H9 (cell line): ENCODE data around the gene ARMC2. TPM values are rescaled to one million over a fixed set of nuclear protein-coding genes. Genes with fewer than 3 reads are reported as not detected.

Experiments
- DNase-seq: peaks from one replicate; pipeline ENCODE4 v3.0.0-alpha.2; 2017
- H2AFZ ChIP-seq: one replicate; pipeline ENCODE4 v1.6.1; 2013; ENCODE audit warnings: mild to moderate bottlenecking, low read length, control low read depth, moderate library complexity
- H2AK5ac ChIP-seq: 2 replicates; pipeline ENCODE4 v1.6.1; 2013; ENCODE audit warnings: low read length, control low read depth, mixed read lengths; ENCODE audit not compliant: insufficient read length
- H2BK120ac ChIP-seq: one replicate; pipeline ENCODE4 v1.6.1; 2013; ENCODE audit warnings: low read depth, mild to moderate bottlenecking, low read length, control low read depth, inconsistent platforms; ENCODE audit not compliant: poor library complexity, severe bottlenecking
- H2BK12ac ChIP-seq: 2 replicates; pipeline ENCODE4 v1.6.1; 2013; ENCODE audit warnings: low read length, control low read depth, mixed read lengths, low read depth; ENCODE audit not compliant: insufficient read length
- H2BK15ac ChIP-seq: 2 replicates; pipeline ENCODE4 v1.6.1; 2013; ENCODE audit warnings: low read depth, low read length, control low read depth
- H2BK20ac ChIP-seq: one replicate; pipeline ENCODE4 v1.6.1; 2013; ENCODE audit warnings: low read depth, mild to moderate bottlenecking, low read length, control low read depth, inconsistent platforms; ENCODE audit not compliant: poor library complexity, severe bottlenecking
- H2BK5ac ChIP-seq: 2 replicates; pipeline ENCODE4 v1.6.1; 2013; ENCODE audit warnings: low read length, control low read depth, mixed read lengths; ENCODE audit not compliant: insufficient read length
- H3K14ac ChIP-seq: 2 replicates; pipeline ENCODE4 v1.6.1; 2013; ENCODE audit warnings: low read length, control low read depth; ENCODE audit not compliant: insufficient read depth
- H3K18ac ChIP-seq: 2 replicates; pipeline ENCODE4 v1.6.1; 2013; ENCODE audit warnings: low read depth, mild to moderate bottlenecking, mixed read lengths, low read length, control low read depth; ENCODE audit not compliant: insufficient read length
- H3K23ac ChIP-seq: 2 replicates; pipeline ENCODE4 v1.6.1; 2013; ENCODE audit warnings: low read length, control low read depth, mixed read lengths, low read depth; ENCODE audit not compliant: insufficient read length
- H3K23me2 ChIP-seq: 2 replicates; pipeline ENCODE4 v1.6.1; 2013; ENCODE audit warnings: low read depth, mild to moderate bottlenecking, mixed read lengths, low read length, control low read depth; ENCODE audit not compliant: insufficient read length, poor library complexity, severe bottlenecking
- H3K27ac ChIP-seq: 2 replicates; pipeline ENCODE4 v1.5.1; 2013; ENCODE audit warnings: low read length, control low read depth, mixed read lengths, low read depth; ENCODE audit not compliant: insufficient read length
- H3K27me3 ChIP-seq: 2 replicates; pipeline ENCODE4 v1.6.1; 2013; ENCODE audit warnings: low read length, control low read depth, inconsistent platforms; ENCODE audit not compliant: insufficient read depth
- H3K4ac ChIP-seq: 2 replicates; pipeline ENCODE4 v1.6.1; 2013; ENCODE audit warnings: low read depth, mild to moderate bottlenecking, control low read depth, inconsistent platforms, low read length, moderate library complexity
- H3K4me1 ChIP-seq: 2 replicates; pipeline ENCODE4 v1.6.1; 2013; ENCODE audit warnings: low read length, control low read depth, inconsistent platforms; ENCODE audit not compliant: insufficient read depth
- H3K4me2 ChIP-seq: 2 replicates; pipeline ENCODE4 v1.6.1; 2013; ENCODE audit warnings: low read length, control low read depth, mixed read lengths; ENCODE audit not compliant: insufficient read length, insufficient read depth
- H3K56ac ChIP-seq: 2 replicates; pipeline ENCODE4 v1.6.1; 2013; ENCODE audit warnings: low read depth, mild to moderate bottlenecking, mixed read lengths, low read length, control low read depth; ENCODE audit not compliant: insufficient read length
- H3K79me1 ChIP-seq: 2 replicates; pipeline ENCODE4 v1.6.1; 2013; ENCODE audit warnings: low read depth, mild to moderate bottlenecking, moderate library complexity, low read length, control low read depth, inconsistent platforms; ENCODE audit not compliant: insufficient read depth, poor library complexity, severe bottlenecking
- H3K79me2 ChIP-seq: 2 replicates; pipeline ENCODE4 v1.6.1; 2013; ENCODE audit warnings: low read length, control low read depth, inconsistent platforms; ENCODE audit not compliant: insufficient read depth
- H3K9ac ChIP-seq: 2 replicates; pipeline ENCODE4 v1.6.1; 2013; ENCODE audit warnings: low read length, control low read depth, mixed read lengths; ENCODE audit not compliant: insufficient read length; ENCODE audit errors: extremely low read depth
- H3K9me3 ChIP-seq: one replicate; pipeline ENCODE4 v1.6.1; 2013; ENCODE audit warnings: low read depth, low read length, inconsistent platforms; ENCODE audit not compliant: control insufficient read depth
- H3T11ph ChIP-seq: one replicate; pipeline ENCODE4 v1.6.1; 2013; ENCODE audit warnings: mild to moderate bottlenecking, low read length, control low read depth, inconsistent platforms
- H4K20me1 ChIP-seq: one replicate; pipeline ENCODE4 v1.6.1; 2013; ENCODE audit not compliant: control insufficient read depth, insufficient read length, insufficient read depth
- H4K5ac ChIP-seq: 2 replicates; pipeline ENCODE4 v1.6.1; 2013; ENCODE audit warnings: low read depth, mild to moderate bottlenecking, mixed read lengths, low read length, control low read depth; ENCODE audit not compliant: insufficient read length
- H4K8ac ChIP-seq: replicated peaks from 2 replicates; pipeline ENCODE4 v1.6.1; 2013; ENCODE audit warnings: low read length, control low read depth, mixed read lengths, low read depth; ENCODE audit not compliant: insufficient read length
- H4K91ac ChIP-seq: 2 replicates; pipeline ENCODE4 v1.6.1; 2013; ENCODE audit warnings: low read depth, mild to moderate bottlenecking, moderate library complexity, mixed read lengths, low read length, control low read depth; ENCODE audit not compliant: insufficient read length
- H3K27ac Mint-ChIP-seq, 3 experiments: 2 replicates in 2 of 3; 3 replicates in 1 of 3; pipeline ENCODE4 v1.8.0; 2020 to 2021; ENCODE audit warnings: mixed read lengths in 3 of 3, mild to moderate bottlenecking in 1 of 3, moderate library complexity in 1 of 3
- H3K27me3 Mint-ChIP-seq: 2 replicates; pipeline ENCODE4 v1.8.0; 2021; ENCODE audit warnings: low read depth, mild to moderate bottlenecking, moderate library complexity, mixed read lengths
- H3K36me3 Mint-ChIP-seq, 3 experiments: 2 replicates in 2 of 3; 3 replicates in 1 of 3; pipeline ENCODE4 v1.8.0; 2020 to 2021; ENCODE audit warnings: low read depth in 3 of 3, mixed read lengths in 3 of 3; ENCODE audit not compliant: insufficient read depth in 1 of 3
- H3K4me1 Mint-ChIP-seq, 2 experiments: 2 replicates each; pipeline ENCODE4 v1.8.0; 2020; ENCODE audit warnings: mixed read lengths in 2 of 2
- H3K4me3 Mint-ChIP-seq, 2 experiments: 2 replicates in 1 of 2; 3 replicates in 1 of 2; pipeline ENCODE4 v1.8.0; 2020 to 2021; ENCODE audit warnings: mild to moderate bottlenecking in 2 of 2, mixed read lengths in 2 of 2, moderate library complexity in 1 of 2
- H3K9me3 Mint-ChIP-seq, 2 experiments: 2 replicates in 1 of 2; 3 replicates in 1 of 2; pipeline ENCODE4 v1.8.0; 2020; ENCODE audit warnings: mild to moderate bottlenecking in 2 of 2, mixed read lengths in 2 of 2, moderate library complexity in 1 of 2
- WGBS: extraction: QIAGEN DNeasy Blood & Tissue Kit; methylation state at CpG from one replicate; pipeline ENCODE4 v1.1.7; 2013; ENCODE audit warnings: missing lambda C conversion rate, low lambda C conversion rate, mixed read lengths; ENCODE audit not compliant: insufficient read length; ENCODE audit errors: extremely low coverage; 5-methylcytosine and 5-hydroxymethylcytosine counted together
- total RNA-seq: library from RNA; stranded (reverse); gene quantifications from 2 replicates; pipeline ENCODE4 v1.2.1, GENCODE V29; 2021
- TF ChIP-seq, protein P1 (sequence below): fragments of 200-600 bp; sonication (generic); conservative IDR thresholded peaks from 3 replicates; pipeline ENCODE4 v1.8.0; 2021; ENCODE audit warnings: antibody characterized with exemption, mild to moderate bottlenecking

ARMC2 gene
- total RNA-seq, 1 experiment from 2014 or later = 2.8 TPM

GRCh38 chr6:108822401-108822800, 25.8 kb upstream of the ARMC2 start:
- TF ChIP-seq, protein P1, sequence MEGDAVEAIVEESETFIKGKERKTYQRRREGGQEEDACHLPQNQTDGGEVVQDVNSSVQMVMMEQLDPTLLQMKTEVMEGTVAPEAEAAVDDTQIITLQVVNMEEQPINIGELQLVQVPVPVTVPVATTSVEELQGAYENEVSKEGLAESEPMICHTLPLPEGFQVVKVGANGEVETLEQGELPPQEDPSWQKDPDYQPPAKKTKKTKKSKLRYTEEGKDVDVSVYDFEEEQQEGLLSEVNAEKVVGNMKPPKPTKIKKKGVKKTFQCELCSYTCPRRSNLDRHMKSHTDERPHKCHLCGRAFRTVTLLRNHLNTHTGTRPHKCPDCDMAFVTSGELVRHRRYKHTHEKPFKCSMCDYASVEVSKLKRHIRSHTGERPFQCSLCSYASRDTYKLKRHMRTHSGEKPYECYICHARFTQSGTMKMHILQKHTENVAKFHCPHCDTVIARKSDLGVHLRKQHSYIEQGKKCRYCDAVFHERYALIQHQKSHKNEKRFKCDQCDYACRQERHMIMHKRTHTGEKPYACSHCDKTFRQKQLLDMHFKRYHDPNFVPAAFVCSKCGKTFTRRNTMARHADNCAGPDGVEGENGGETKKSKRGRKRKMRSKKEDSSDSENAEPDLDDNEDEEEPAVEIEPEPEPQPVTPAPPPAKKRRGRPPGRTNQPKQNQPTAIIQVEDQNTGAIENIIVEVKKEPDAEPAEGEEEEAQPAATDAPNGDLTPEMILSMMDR = no peak
- Histone ChIP-seq H3K4ac (no peak overlapping the region), H2AK5ac (no peak overlapping the region), H2BK12ac (no peak overlapping the region), H2BK20ac (no peak overlapping the region), H3K23me2 (no peaks in the 10 kb centered on the region), H2AFZ (no peak overlapping the region), H2BK15ac (no peak overlapping the region), H3K23ac (no peak overlapping the region), H4K5ac (no peak overlapping the region), H3K14ac (no peak overlapping the region), H3K9me3 (no peaks in the 10 kb centered on the region), H3K18ac (no peak overlapping the region), H4K91ac (no peak overlapping the region), H4K20me1 (no peaks in the 10 kb centered on the region), H3T11ph (no peak overlapping the region), H2BK5ac (no peak overlapping the region), H4K8ac (no peak overlapping the region), H3K79me2 (no peaks in the 10 kb centered on the region), H3K27me3 (no peaks in the 10 kb centered on the region), H3K79me1 (no peaks in the 10 kb centered on the region), H3K27ac (no peak overlapping the region), H3K56ac (no peak overlapping the region), H3K4me1 (no peaks in the 10 kb centered on the region), H3K4me2 (no peak overlapping the region), H2BK120ac (no peak overlapping the region), H3K9ac (no peak overlapping the region)
- Mint-ChIP-seq H3K27me3 (no peaks in the 10 kb centered on the region; the same call in none of the 2 replicates), H3K9me3 (peaks cover 23 to 31% of the 10 kb centered on the region in 2 experiments), H3K4me1 (no peaks in the 10 kb centered on the region), H3K4me3 (no peak overlapping the region), H3K36me3 (peaks cover 0 to 15% (median 7%) of the 10 kb centered on the region in 3 experiments; a peak in 5 of 7 replicates), H3K27ac (no peak overlapping the region)
- no CpG with 5 or more reads among the region's 4 CpGs for WGBS
- DNase-seq = no peak
